ENCODE data around the gene TSHZ1.

DNA sequence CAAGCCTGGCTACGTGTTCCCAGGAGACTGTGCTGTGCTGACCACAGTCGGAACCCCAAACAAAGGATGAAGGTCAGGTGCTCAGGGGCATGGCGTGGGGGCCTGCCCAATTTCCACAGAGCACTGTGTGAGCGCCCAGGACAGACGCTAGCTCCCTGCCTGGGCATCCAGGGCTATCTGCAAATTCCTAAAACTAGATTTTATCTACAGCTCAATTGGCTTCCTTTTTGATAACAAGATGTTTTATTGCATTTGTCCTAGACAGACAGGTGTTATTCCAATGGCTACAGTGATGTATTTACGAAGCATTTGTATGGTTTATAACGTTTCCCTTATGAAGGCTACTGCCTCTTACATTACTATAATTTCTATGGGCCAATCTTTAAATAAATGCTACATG lies 17.7 kb upstream of the TSHZ1 start:
- TF ChIP-seq CTCF (IDR thresholded peaks at IDR 0.05; ENCODE audit: low read depth, low read length) (no peak), EZH2phosphoT487 (IDR thresholded peaks at IDR 0.05; ENCODE audit: low read depth) (no peak)

Data from OCI-LY3 (cell line).